ENCODE measurements around the gene FAM72D.
"Not testable (repeated sequence)": the region's sequence is repeated elsewhere in the genome, so short reads cannot be mapped to it uniquely, and the experiment has no call there.

Gene FAM72D

DNA sequence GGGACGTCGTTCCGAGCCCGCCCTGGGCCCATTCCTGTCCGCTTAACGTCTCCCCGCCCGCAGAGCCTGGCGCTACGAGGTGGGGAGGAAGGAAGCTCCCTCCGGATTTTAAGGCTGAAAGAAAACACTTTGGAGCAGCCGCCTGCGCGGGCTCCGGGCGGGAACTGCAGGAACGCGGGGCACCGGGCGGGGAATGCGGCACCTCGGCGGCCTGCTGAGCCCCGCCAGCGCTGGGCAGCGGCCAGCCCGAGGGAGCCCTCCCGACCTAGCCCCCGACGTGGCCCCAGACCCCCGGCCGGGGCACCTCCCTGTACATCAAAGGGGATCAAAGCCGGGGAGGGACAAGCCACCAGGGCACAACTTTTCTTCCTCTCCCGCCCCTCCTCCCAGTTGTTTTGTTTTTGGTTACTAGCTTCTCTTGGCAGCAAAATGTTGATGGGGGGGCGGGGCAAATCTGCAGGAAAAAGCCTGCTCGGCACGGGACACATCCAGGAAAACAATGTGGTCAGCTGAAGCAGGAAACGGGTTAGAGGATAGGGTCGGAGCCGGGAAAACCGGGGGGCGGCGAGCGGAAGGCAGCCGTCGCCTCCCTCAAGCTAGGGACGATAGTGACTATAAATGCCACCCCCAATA, 2.1 kb upstream of the FAM72D start:
- not testable (repeated sequence) for DNase-seq

DNA sequence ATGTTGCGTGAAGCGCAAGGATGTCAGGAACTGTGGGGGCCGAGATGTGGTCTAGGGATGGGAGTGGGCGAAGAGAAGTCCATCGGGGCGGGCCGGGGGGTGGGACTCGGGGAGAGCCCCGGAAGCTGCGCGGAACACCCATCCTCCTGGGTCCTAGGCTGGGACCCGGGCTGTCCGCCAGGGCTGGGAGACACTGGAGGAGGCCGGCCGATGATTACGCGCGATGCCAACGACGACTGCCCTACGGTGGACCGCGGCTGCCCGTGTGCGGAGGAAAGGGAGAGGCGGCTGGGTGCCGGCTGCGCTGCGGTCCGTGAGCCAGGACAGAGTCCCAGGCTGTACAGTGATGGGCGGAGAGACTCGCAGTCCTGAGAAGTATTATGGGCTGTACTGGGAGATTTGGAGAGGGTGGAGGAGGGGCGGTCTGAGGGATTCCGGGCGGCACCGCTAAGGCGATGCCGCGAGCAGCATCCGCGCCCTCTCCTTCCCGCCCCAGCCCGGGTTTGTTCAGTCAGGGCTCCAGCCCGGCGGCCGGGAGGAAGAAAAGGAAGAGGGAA, 1.0 kb upstream of the FAM72D start:
- not testable (repeated sequence) for DNase-seq

DNA sequence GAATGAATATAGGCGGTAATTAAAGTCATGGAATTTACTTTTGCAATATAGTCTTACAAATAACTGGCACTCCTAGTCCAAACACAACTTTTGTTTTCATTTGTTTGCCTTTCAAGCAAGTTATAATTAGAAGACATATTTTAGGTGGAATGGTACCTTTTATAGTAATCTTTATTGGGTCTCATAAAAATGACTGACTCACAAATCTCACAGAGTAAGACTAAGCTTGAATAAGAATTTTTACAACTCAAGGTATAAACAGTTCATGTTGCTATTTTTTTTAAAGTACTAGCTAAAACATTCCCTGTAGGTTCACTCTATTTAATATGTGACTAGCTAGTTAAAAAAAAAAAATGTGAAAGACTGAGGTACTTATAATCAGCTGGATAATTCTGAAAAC, 6.0 kb downstream of the FAM72D start:
- not testable (repeated sequence) for DNase-seq

DNA sequence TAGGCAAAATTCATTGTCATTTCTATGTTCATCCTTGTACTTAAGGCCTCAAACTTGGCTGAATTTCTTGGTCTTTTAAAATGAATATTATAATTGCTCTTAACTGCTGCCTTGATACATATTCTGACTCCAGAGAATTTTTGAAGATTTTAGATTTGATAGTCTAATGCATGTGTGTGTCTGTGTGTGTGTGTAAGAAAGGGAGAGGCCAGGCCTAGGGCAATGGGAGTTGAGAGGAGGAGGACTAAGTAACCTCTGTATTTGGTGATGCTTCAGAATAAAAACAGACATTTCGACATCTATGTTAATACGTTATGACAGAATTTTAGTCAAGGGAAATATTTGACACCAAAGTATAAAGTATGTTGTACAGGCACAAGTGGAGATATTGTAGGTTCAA, 7.5 kb downstream of the FAM72D start:
- not testable (repeated sequence) for DNase-seq

DNA sequence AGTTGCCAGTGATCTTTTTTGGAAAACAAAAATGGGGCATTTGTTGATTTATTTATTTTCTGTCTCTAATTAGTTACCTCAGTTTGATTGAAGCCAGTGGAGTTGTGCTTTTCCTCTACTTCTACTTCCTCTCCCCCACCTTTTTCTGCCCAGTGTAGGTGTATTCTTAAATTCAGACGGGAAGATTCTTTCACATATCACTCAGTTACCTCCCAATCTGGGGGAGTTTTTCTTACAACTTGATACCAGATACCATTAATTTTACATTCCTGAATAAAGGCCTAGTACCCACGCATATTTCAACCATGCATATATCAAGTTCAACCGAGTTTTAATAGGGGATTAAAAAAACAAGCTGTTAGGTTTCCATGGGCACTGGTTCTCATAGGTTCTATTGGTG, 15.9 kb downstream of the FAM72D start:
- not testable (repeated sequence) for DNase-seq

DNA sequence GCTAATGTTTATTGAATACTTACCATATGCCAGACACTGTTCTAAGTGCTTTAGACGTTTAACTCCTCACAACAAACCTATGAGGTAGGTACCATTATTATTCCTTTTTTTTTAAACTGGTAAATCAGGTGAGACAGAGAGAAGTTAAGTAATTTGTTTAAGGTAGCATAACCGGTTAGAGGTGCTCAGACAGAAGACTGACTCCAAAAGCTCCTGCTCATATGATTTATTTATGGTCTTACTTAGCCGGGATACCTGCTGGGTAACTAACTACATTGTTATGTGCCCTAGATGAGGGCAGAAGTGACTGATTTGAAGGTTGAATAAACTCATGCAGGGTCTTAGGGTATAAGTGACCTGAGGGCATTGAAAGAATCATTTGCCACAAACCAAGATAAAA, 16.9 kb downstream of the FAM72D start:
- DNase-seq, result not testable (repeated sequence)

DNA sequence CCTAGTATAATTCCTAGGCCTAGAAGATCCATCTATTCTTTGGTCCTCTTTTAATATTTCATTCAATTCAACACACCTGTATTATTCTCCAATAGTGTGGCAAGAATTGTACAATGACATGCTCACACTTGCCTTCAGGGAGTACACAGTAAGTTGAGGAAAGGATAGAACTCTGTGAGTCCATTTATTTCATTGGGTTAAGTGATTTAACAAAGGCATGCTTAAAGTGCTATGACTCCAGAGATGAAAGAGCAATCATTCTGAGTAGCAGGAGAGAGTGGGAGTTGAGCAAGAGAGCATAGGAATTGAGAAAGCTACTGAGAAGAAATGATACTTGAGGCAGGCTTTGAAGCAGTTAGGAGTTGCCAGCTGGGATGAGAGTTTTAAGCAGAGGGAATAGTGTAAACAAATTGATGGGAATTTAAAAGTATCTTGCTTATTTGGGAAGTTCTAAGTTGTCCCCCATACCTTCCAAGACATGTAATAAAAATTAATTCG, 18.8 kb downstream of the FAM72D start:
- not testable (repeated sequence) for DNase-seq

DNA sequence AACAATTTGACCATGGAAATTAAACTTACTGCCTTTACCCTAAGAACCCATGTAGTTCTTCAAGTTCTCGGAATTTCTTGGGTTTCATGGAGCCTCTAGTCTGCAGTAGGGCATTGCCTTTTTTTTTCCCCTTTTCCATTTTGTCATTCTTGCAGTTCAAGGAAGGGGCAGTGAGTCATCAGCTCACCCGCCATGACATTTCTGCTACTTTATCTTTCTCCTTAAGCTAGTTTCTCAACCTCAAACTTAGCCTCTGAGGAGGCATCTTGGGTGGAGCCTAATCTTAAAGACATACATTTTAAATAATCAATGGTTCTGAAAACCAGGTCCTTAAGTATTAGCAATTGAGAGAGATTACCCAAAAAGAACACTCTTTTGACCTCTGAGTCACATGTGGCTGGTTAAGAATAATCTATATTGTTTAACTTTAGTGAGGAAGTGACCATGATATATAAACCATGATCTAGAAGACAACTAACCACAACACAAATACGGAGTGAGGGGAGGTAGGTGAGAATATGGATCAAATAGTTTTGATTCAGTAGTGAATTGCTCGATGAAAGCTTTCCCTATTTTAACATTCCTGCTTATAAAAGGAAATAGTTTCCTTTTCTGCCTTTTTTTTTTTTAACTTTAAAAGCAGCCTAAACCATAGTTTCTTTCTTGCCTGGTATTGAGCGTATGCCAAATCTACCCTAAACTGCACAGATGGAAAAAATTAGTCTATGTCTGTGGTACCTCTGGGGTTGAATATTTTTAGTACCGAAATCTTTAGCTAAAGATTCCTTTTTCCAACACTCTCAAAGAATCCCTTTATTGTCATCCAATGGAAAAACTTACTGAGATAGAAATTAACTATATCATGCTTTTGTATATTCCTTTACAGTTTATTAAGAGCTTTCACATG, 20.1 kb downstream of the FAM72D start:
- not testable (repeated sequence) for DNase-seq

DNA sequence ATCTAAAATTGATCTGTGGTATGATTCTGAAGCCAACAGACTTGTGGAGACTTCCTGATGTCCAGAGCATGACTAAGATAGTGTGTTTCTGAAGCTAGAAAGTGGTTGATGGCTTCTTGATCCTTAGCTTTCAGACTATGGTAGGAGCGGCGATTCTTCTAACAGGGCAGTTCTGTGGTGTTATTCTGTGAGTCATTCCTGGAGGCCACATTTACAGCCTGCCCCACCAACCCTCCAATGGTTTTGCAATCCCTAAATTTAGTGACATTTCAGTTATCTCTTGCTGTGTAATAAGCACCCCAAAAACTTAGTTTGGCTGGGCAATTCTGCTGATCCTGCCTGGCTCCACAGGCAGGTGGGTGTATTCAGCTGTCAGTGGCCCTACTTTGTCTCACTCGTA, 24.1 kb downstream of the FAM72D start:
- DNase-seq, result not testable (repeated sequence)

DNA sequence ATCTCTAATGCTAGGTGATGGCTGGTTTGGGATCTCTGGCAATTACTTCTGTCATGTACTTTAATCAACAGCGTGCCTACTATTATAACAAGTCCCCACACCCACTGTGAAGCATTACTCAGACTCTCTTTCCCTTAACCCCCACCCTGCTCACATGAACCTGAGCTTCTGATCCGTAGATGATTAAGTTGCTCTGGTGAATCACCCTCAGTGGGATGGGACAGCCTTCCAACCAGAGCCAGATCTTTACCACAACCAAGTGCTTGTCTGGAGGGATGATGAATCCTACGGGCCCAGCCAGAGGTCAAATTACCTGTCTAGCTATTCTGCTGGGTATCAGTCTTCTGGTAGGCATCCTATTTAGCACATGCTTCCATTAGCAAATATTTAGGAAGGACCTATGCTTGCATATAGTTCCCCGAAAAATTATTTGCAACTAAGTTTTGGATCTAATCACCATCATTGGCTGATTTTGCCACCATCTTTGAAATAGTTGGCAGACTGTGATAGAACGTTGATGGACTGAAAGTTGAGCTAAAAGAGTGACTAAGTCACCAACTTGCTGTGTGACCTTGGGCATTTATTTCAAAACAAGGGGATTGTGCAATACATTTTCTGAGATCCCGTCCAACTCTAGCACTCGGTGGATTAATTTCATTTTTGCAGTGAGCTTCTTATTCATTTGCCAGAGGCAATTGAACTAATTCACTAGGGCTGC, 26.7 kb downstream of the FAM72D start:
- DNase-seq, result not testable (repeated sequence)

DNA sequence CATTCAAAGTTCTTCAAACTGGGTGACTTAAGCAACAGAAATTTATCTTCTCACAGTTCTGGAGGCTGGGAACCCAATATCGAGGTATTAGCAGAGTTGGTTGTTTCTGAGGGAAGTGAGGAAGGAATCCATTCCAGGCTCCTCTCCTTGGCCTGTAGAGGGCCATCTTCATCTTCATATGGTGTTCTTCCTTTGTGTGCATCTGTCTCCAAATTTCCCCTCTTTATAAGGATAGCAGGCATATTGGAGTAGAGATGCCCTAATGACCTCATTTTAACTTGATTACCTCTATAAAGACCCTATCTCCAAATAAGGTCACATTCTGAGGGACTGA, 27.3 kb downstream of the FAM72D start:
- not testable (repeated sequence) for DNase-seq

DNA sequence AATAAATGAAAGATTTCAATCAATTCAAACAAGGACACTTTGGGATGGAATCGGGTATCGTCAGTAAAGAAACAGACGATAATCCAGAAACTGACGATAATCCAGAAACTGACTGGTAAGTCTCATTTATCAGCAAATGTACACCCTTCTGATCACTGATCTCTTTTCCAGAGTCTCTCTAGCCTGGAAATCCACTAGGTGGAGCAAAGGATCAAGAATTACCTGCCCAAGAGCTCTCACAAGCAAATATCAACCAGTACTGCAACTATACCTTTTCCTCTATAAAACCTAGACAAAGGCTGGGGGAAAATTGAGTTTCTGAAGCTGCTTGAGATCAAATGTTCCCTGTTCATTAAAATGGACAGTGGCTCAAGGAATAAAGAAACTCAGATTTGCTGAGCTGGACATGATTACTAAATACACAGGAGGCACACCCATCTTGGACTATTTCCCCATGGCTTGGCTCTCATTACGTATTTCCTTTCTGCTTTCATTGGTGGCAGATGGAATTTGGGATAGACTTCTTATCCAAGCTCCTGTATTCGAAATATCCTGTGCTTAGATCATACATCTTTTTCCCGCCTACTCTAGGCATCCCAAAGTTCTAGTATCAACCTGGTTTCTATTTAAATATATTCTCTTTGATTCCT, 28.3 kb downstream of the FAM72D start:
- not testable (repeated sequence) for DNase-seq

DNA sequence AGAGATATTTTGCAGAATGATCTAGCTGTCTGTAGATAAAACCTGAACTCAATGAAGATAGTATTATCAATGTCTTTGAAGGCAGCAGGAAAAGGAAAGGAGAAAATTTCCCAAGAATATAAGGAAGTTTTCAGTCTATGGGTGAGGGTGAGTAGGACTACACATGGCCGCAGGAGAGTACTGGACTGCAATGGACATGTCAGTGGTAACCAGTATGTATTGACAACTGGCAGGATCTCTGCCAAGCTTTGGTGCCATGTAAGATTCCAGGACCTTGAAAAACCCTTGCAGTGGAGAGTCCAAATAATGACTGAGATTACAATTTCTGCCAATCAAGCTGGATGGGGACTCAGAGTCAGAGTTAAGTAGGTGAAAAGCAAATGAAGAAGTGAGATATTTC, 29.3 kb downstream of the FAM72D start:
- not testable (repeated sequence) for DNase-seq

DNA sequence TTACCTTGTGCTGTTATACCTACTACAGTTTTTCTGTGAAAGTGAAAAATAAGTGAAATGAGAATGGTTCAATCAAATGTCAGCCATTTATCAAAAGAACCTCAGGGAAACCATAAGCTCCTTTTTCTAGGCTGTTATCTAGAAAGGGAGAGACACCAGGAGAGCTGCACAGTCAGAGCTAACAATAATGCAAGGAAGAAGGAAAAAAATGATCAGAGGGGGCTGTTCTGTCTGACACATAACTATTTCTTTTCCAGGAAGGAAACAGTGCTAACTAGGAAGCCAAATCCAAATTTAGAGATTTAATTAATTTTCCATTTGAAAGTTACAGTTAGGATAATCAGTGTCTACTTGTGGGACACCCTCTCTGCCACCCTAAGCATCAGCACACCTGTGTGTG, 31.4 kb downstream of the FAM72D start:
- not testable (repeated sequence) for DNase-seq

DNA sequence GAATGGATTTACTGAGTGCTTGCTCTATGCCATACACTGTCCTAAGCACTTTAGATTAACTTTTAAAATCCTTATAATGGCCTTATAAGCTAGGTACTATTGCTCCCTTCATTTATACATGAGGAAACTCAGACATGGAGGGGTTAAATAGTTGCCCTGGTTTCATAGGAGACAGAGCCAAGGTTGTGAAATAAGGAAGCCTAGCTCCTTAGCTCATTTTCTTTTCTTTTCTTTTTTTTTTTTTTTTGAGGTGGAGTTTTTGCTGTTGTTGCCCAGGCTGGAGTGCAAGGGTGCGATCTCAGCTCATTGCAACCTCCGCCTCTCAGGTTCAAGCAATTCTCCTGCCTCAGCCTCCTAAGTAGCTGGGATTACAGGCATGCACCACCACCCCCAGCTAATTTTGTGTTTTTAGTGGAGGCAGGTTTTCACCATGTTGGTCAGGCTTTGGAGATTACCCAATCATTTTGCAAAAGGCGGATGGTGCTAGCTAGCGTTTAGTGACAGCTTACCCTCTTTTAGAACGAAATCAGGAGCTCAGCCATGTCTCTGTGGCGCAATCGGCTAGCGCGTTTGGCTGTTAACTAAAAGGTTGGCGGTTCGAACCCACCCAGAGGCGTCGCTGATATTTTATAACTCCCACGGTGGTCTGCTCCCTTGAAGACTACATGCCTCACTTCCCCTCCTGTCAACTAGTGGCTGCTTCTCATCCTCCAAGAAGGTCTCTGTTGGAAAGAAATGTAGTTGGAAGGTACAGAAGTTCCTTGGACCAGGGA, 33.1 kb downstream of the FAM72D start:
- DNase-seq, result not testable (repeated sequence)

DNA sequence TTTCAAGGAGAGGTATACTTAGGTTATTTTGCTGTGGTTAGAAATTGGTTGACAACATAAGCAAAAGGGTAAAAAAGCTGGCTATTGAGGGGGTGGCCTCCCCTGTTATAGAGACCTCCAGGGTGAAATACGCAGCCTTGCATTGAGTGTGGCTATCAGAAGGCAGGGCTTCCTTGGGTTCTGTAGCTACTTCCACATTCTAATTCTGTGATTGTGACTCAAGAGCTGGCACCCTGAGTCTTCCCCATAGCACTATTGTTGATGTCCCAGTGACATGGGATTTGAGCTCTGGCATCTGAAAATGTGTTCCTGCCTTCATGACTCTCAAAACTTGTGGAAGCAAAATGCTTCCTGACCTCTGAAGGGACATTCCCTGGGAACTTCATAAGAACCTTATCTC, 38.7 kb downstream of the FAM72D start:
- not testable (repeated sequence) for DNase-seq

DNA sequence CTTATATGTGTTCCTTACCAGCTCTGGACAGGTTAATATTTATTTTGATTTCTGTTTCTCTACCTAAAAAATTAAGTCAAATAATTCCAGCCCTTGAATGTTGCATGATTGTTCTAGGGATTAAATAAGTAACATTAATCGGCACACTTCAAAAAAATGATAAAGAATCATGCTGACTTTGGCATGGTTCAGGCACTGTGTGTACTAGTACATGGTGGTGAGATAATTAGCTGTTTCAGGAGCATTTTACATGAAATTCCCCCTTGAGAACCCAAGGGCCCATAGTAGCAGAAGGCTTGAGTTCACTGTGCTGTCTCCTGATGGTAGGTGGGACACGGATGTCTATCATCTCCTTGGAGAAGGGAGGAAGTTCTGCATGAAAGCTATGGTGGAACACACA, 44.8 kb downstream of the FAM72D start:
- not testable (repeated sequence) for DNase-seq

DNA sequence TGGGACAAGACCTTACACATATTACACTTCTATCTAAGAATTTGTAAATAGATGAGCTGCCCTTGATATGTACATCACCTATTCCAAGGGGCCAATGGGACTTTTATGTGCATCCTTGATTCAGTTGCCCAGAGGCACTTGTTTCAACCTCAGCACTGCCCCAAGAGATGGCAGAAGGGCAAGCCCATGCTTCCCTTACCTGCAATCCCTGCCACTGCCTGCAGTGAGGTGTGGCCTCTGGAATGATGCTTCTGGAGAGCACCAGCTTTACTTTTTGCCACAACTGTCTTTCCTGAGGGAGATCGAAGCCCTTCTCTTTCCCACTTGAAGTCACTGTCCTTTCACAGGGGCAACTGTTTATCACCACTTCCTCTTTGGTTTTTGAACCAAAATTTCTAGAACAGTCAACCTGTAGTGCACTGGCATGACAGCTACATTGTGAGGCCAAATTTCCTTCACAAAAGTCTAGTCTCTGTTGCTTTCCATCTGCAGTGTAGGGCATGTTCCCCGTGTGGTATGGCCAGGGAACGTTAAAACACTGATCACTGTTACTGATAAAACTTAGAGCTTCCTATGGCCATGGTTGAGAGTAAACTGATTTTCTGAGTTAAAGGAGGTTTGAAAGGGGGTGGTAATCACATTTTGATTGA, 48.6 kb downstream of the FAM72D start:
- DNase-seq, result not testable (repeated sequence)

DNA sequence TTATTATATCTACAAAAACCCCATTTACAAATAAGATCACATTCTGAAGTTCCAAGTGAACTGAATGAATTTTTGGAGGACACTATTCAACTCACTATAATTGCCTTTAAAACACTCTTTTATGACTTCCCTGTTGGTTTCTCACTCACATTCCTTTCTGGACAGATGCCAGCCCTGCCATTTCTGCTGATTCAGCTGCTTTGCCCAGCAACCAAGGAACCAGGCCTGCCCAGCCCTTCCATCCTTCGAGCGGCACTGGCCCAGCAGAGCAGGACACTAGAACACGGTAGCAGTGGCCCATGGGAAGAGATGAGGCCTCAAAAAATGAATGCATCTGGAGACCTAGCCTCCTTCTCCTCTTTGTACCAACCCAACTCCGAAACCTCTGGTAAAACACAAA, 50.5 kb downstream of the FAM72D start:
- not testable (repeated sequence) for DNase-seq

DNA sequence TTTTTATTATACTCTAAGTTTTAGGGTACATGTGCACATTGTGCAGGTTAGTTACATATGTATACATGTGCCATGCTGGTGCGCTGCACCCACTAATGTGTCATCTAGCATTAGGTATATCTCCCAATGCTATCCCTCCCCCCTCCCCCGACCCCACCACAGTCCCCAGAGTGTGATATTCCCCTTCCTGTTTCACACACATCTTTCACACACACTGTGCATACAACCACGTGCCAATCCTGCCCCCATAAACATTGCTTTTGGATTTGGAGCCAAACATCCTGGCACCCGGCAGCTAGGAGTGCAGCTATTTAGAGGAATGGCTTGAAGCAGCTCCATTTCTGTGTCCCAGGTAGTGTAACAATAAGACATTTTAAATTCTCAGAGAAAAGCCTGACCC, 51.4 kb downstream of the FAM72D start:
- DNase-seq, result not testable (repeated sequence)

DNA sequence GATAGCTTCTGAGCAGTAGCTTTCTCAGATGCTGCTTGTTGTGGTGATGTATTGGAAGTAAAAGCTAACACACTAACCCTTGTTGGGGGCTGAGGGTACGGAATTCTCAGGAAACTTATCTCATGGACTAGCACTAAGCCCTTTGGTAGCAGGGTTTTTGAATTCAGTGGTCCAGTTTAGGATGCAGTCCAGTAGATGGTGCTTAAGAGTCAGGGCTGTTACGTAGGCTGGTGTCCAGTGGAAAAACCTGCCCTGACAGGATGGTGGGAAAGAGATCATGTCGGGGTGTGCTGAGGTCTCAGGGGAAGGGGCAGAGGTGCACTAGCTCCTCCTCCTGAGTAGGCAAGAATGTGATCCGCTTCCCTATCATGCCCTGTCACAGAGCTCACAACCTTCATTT, 59.6 kb downstream of the FAM72D start:
- not testable (repeated sequence) for DNase-seq

All from cortex of kidney (tissue), 1 donor.